Suprapubic skin (tissue), 3 donors: ENCODE results near the gene AQR.

ENCODE experiments used
- POLR2A ChIP-seq, 2 donors: fragments of 450-650 bp; IDR thresholded peaks; one replicate each; pipeline ENCODE4 v1.6.1; 2017; ENCODE audit warnings: antibody characterized with exemption in 2 of 2, mild to moderate bottlenecking in 2 of 2, moderate library complexity in 2 of 2
- TF ChIP-seq, protein P1 (sequence below), 2 donors: fragments of 200-600 bp in 1 of 2; fragments of 450-650 bp in 1 of 2; sonication (generic) in 1 of 2; IDR thresholded peaks; one replicate each; pipeline ENCODE4 v1.5.1; 2016 to 2019; ENCODE audit warnings: antibody characterized with exemption in 2 of 2, mild to moderate bottlenecking in 1 of 2, moderate library complexity in 1 of 2

DNA sequence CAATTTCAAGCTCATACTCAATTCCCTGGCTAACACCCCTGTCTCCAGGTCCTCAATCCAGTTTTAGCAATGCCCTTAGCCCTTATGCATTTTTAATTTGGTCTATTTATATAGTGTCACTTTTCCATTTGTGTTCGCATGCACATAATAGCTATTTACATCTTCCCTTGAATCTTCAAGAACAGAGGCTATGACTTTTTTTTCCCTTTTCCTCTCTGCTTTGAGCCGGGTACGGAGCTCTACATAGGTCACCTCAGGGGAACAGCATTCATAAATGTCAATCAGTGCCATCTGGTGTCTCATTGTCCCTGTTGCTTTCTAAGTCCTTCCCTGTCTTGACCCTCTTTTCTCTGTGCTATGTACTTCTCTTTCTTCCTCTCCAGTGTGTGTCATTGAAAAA, 147.7 kb downstream of the AQR start:
- TF ChIP-seq, protein P1, sequence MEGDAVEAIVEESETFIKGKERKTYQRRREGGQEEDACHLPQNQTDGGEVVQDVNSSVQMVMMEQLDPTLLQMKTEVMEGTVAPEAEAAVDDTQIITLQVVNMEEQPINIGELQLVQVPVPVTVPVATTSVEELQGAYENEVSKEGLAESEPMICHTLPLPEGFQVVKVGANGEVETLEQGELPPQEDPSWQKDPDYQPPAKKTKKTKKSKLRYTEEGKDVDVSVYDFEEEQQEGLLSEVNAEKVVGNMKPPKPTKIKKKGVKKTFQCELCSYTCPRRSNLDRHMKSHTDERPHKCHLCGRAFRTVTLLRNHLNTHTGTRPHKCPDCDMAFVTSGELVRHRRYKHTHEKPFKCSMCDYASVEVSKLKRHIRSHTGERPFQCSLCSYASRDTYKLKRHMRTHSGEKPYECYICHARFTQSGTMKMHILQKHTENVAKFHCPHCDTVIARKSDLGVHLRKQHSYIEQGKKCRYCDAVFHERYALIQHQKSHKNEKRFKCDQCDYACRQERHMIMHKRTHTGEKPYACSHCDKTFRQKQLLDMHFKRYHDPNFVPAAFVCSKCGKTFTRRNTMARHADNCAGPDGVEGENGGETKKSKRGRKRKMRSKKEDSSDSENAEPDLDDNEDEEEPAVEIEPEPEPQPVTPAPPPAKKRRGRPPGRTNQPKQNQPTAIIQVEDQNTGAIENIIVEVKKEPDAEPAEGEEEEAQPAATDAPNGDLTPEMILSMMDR (IDR thresholded peaks at IDR 0.05) = no peak
- TF ChIP-seq POLR2A (IDR thresholded peaks at IDR 0.05) = no peak
